PC-3 (cell line): Measurements from ENCODE around the gene SUSD6. TPM values are rescaled to one million over a fixed set of nuclear protein-coding genes. Genes with fewer than 3 reads are reported as not detected.

Experiments used
- ATAC-seq: fragments of 200-7000 bp; cut with Tn5 transposase; 2 replicates; pipeline ENCODE4 v1.9.1; 2020; ENCODE audit warnings: mild to moderate bottlenecking, moderate library complexity
- BruUV-seq: library from RNA; stranded (reverse); fragments of 400-500 nt; replicated peaks from 2 replicates; lab custom pipeline; 2021; lab: Mats Ljungman, UMichigan
- CTCF ChIA-PET: fragments of 300-600 bp; sonication (Branson Sonifier 250); formaldehyde crosslinking; loops from one replicate; lab custom pipeline; 2022; ENCODE audit warnings: antibody characterized with exemption; lab: Charles Lee
- POLR2A ChIA-PET: fragments of 300-600 bp; sonication (Branson Sonifier 250); formaldehyde crosslinking; loops from one replicate; lab custom pipeline; 2022; ENCODE audit warnings: antibody characterized with exemption; ENCODE audit not compliant: unreplicated experiment; lab: Charles Lee
- DNase-seq: peaks from one replicate; pipeline ENCODE4 v3.0.0-alpha.2; 2015
- H2AFZ ChIP-seq: fragments of 300-600 bp; sonication (generic); 2 replicates; pipeline ENCODE4 v1.6.0; 2016; ENCODE audit warnings: antibody characterized with exemption, low read length
- H3F3A ChIP-seq: fragments of 300-600 bp; sonication (generic); one replicate; pipeline ENCODE4 v1.6.0; 2017; ENCODE audit warnings: antibody characterized with exemption, low read length, control low read depth, mild to moderate bottlenecking; ENCODE audit not compliant: unreplicated experiment
- H3K27ac ChIP-seq: fragments of 300-600 bp; sonication (generic); 2 replicates; pipeline ENCODE4 v1.5.1; 2016; ENCODE audit warnings: mild to moderate bottlenecking, low read length
- H3K27me3 ChIP-seq: fragments of 300-600 bp; sonication (generic); 2 replicates; pipeline ENCODE4 v1.6.1; 2016; ENCODE audit warnings: low read length, mixed read lengths
- H3K36me3 ChIP-seq: fragments of 300-600 bp; sonication (generic); 2 replicates; pipeline ENCODE4 v1.6.1; 2016; ENCODE audit warnings: low read depth, mixed run types, low read length, mixed read lengths
- H3K4me1 ChIP-seq: fragments of 300-600 bp; sonication (generic); 2 replicates; pipeline ENCODE4 v1.5.1; 2016; ENCODE audit warnings: low read length; ENCODE audit not compliant: insufficient read depth
- H3K4me2 ChIP-seq: fragments of 300-600 bp; sonication (generic); 2 replicates; pipeline ENCODE4 v1.6.0; 2016; ENCODE audit warnings: low read length
- H3K4me3 ChIP-seq: fragments of 300-600 bp; sonication (generic); 2 replicates; pipeline ENCODE4 v1.5.1; 2016; ENCODE audit warnings: mild to moderate bottlenecking, low read length, mixed read lengths
- H3K79me2 ChIP-seq: fragments of 300-600 bp; sonication (generic); 2 replicates; pipeline ENCODE4 v1.6.1; 2017; ENCODE audit warnings: low read length, mixed read lengths
- H3K9ac ChIP-seq: fragments of 300-600 bp; sonication (generic); 2 replicates; pipeline ENCODE4 v1.6.0; 2016; ENCODE audit warnings: mild to moderate bottlenecking, low read length
- H3K9me2 ChIP-seq: fragments of 300-600 bp; sonication (generic); replicated peaks from 2 replicates; pipeline ENCODE4 v1.6.1; 2016; ENCODE audit warnings: mixed run types, low read length, mixed read lengths
- H3K9me3 ChIP-seq: fragments of 300-600 bp; sonication (generic); 2 replicates; pipeline ENCODE4 v1.6.1; 2016; ENCODE audit warnings: low read length, mixed read lengths
- H4K20me1 ChIP-seq: fragments of 300-600 bp; sonication (generic); 2 replicates; pipeline ENCODE4 v1.6.1; 2016; ENCODE audit warnings: low read length, mixed read lengths
- CTCF ChIP-seq: fragments of 300-600 bp; sonication (generic); conservative IDR thresholded peaks from 2 replicates; pipeline ENCODE4 v1.5.1; 2017; ENCODE audit warnings: antibody characterized with exemption, low read depth, mild to moderate bottlenecking, low read length
- EZH2 ChIP-seq: fragments of 300-600 bp; sonication (generic); IDR thresholded peaks from one replicate; pipeline ENCODE4 v1.6.1; 2017; ENCODE audit warnings: antibody characterized with exemption, mild to moderate bottlenecking, low read length; ENCODE audit not compliant: unreplicated experiment
- EZH2phosphoT487 ChIP-seq: fragments of 300-600 bp; sonication (generic); IDR thresholded peaks from 2 replicates; pipeline ENCODE4 v1.6.1; 2018; ENCODE audit warnings: mild to moderate bottlenecking, antibody characterized with exemption, low read length, borderline replicate concordance
- intact Hi-C: fragments of 100-400 bp; cut with micrococcal nuclease; formaldehyde crosslinking; loops from 2 replicates; pipeline ENCODE4 v1.9.0; 2023
- total RNA-seq: library from RNA; depleted of rRNA; stranded (reverse); fragments of >200 nt; gene quantifications from 2 replicates; pipeline ENCODE4 v1.2.3, GENCODE V29; 2014

Gene SUSD6
- total RNA-seq, 1 experiment from 2014 or later = 6.1 TPM

- TF ChIP-seq EZH2 = no peak
- no peak for TF ChIP-seq CTCF
- no peak for TF ChIP-seq EZH2phosphoT487
- no peak overlapping the region for H3K4me3 ChIP-seq
- H4K20me1 ChIP-seq = no peaks in the 10 kb centered on the region
- ChIA-PET CTCF (no interaction called here), POLR2A (interaction anchor here (0.6 kb wide), 1 partner anchor 17 kb away, joined by 3 read pairs; no protein-coding TSS in a partner anchor)
- H3K36me3 ChIP-seq = no peaks in the 10 kb centered on the region
- DNase-seq (no peak), ATAC-seq (no peak)
- H3K4me2 ChIP-seq = no peak overlapping the region
- no TSS peak for BruUV-seq
- H2AFZ ChIP-seq = no peak overlapping the region
- no peaks in the 10 kb centered on the region for H3K79me2 ChIP-seq
- H3K27me3 ChIP-seq = no peaks in the 10 kb centered on the region
- peaks cover 38% of the 10 kb centered on the region for H3K4me1 ChIP-seq
- intact Hi-C loops = no loop called here
- H3K9me2 ChIP-seq = no peaks in the 10 kb centered on the region
- no peaks in the 10 kb centered on the region for H3K9me3 ChIP-seq
- H3K27ac ChIP-seq = no peak overlapping the region
- H3F3A ChIP-seq = no peaks in the 10 kb centered on the region
- H3K9ac ChIP-seq = no peak overlapping the region
Measured at GRCh38 chr14:69660344-69661193, 49.2 kb downstream of the SUSD6 start.

GRCh38 chr14:69661194-69661537 lies 49.8 kb downstream of the SUSD6 start:
- Histone ChIP-seq H3K4me3 (no peak overlapping the region), H4K20me1 (no peaks in the 10 kb centered on the region), H3K27me3 (no peaks in the 10 kb centered on the region), H3K9ac (no peak overlapping the region), H3K4me2 (no peak overlapping the region), H2AFZ (no peak overlapping the region), H3K4me1 (peaks cover 42% of the 10 kb centered on the region), H3K27ac (no peak overlapping the region), H3K36me3 (no peaks in the 10 kb centered on the region), H3F3A (peaks cover under 1% of the 10 kb centered on the region), H3K9me2 (no peaks in the 10 kb centered on the region), H3K9me3 (no peaks in the 10 kb centered on the region), H3K79me2 (no peaks in the 10 kb centered on the region)
- DNase-seq = no peak
- ATAC-seq = no peak
- no TSS peak for BruUV-seq
- CTCF ChIA-PET = no interaction called here
- TF ChIP-seq CTCF (no peak), EZH2phosphoT487 (no peak), EZH2 (no peak)
- intact Hi-C loops = no loop called here
- POLR2A ChIA-PET = interaction anchor here (0.6 kb wide), 1 partner anchor 18 kb away, joined by 3 read pairs; no protein-coding TSS in a partner anchor
